Mesenchymal stem cell (in vitro differentiated cells and primary cell): ENCODE measurements around the gene COL5A2.
A peak's percentile ranks its signal among the peaks of the same experiment; 100 is the strongest.

Experiments
- DNase-seq: peaks from one replicate; pipeline ENCODE4 v3.0.0-alpha.2; 2013
- H2AFZ ChIP-seq: one replicate; pipeline ENCODE4 v1.6.1; 2013; ENCODE audit warnings: low read depth, mild to moderate bottlenecking, control low read depth, inconsistent platforms, low read length, moderate library complexity
- H2AK5ac ChIP-seq: 2 replicates; pipeline ENCODE4 v1.6.1; 2013; ENCODE audit warnings: low read length, moderate library complexity, mild to moderate bottlenecking, inconsistent platforms; ENCODE audit not compliant: severe bottlenecking
- H2BK120ac ChIP-seq: one replicate; pipeline ENCODE4 v1.6.1; 2013; ENCODE audit warnings: low read depth, mild to moderate bottlenecking, inconsistent platforms, low read length, moderate library complexity
- H2BK12ac ChIP-seq, 2 experiments: one replicate each; pipeline ENCODE4 v1.6.1; 2013; ENCODE audit warnings: inconsistent platforms in 2 of 2, low read length in 2 of 2, mild to moderate bottlenecking in 2 of 2, moderate library complexity in 2 of 2, control low read depth in 1 of 2
- H2BK15ac ChIP-seq: one replicate; pipeline ENCODE4 v1.6.1; 2013; ENCODE audit warnings: mild to moderate bottlenecking, low read depth, inconsistent platforms; ENCODE audit not compliant: poor library complexity, severe bottlenecking
- H2BK5ac ChIP-seq: 2 replicates; pipeline ENCODE4 v1.6.1; 2013; ENCODE audit warnings: low read depth, mild to moderate bottlenecking, low read length, control low read depth, inconsistent platforms; ENCODE audit not compliant: poor library complexity, severe bottlenecking
- H3K14ac ChIP-seq, 2 experiments: one replicate each; pipeline ENCODE4 v1.6.1; 2013; ENCODE audit warnings: inconsistent platforms in 2 of 2, low read length in 2 of 2, control low read depth in 1 of 2, mild to moderate bottlenecking in 1 of 2, moderate library complexity in 1 of 2
- H3K18ac ChIP-seq, 2 experiments: one replicate each; pipeline ENCODE4 v1.6.1; 2013; ENCODE audit warnings: inconsistent platforms in 2 of 2, low read length in 2 of 2, control low read depth in 1 of 2, low read depth in 1 of 2, mild to moderate bottlenecking in 1 of 2
- H3K23ac ChIP-seq, 2 experiments: one replicate each; pipeline ENCODE4 v1.6.1; 2013; ENCODE audit warnings: inconsistent platforms in 2 of 2, low read length in 2 of 2, mild to moderate bottlenecking in 2 of 2, moderate library complexity in 2 of 2, control low read depth in 1 of 2
- H3K27ac ChIP-seq: 2 replicates; pipeline ENCODE4 v1.5.1; 2013; ENCODE audit warnings: mild to moderate bottlenecking, moderate library complexity, low read length, control low read depth, inconsistent platforms; ENCODE audit not compliant: poor library complexity, severe bottlenecking
- H3K27me3 ChIP-seq, 2 experiments: 2 replicates each; pipeline versions ENCODE4 v1.6.1 to v1.7.0; 2013; ENCODE audit warnings: low read length in 2 of 2, mild to moderate bottlenecking in 2 of 2, moderate library complexity in 2 of 2, control low read depth in 1 of 2, inconsistent platforms in 1 of 2; ENCODE audit not compliant: control insufficient read depth in 1 of 2, insufficient read depth in 1 of 2
- H3K36me3 ChIP-seq, 2 experiments: 2 replicates each; pipeline versions ENCODE4 v1.6.1 to v1.7.0; 2013; ENCODE audit warnings: low read length in 2 of 2, control low read depth in 1 of 2, inconsistent platforms in 1 of 2, low read depth in 1 of 2, mild to moderate bottlenecking in 1 of 2; ENCODE audit not compliant: insufficient read depth in 2 of 2, control insufficient read depth in 1 of 2
- H3K4ac ChIP-seq, 2 experiments: one replicate each; pipeline ENCODE4 v1.6.1; 2013; ENCODE audit warnings: inconsistent platforms in 2 of 2, low read length in 2 of 2, mild to moderate bottlenecking in 2 of 2, moderate library complexity in 2 of 2, control low read depth in 1 of 2, low read depth in 1 of 2
- H3K4me1 ChIP-seq: 2 replicates; pipeline ENCODE4 v1.6.1; 2013; ENCODE audit warnings: low read depth, low read length, control low read depth; ENCODE audit not compliant: control insufficient read depth, insufficient read depth
- H3K4me2 ChIP-seq: 2 replicates; pipeline ENCODE4 v1.6.1; 2013; ENCODE audit warnings: low read length, mild to moderate bottlenecking, inconsistent platforms; ENCODE audit not compliant: poor library complexity, severe bottlenecking
- H3K4me3 ChIP-seq, 2 experiments: 2 replicates each; pipeline versions ENCODE4 v1.5.1 to v1.7.0; 2013; ENCODE audit warnings: low read length in 2 of 2, mild to moderate bottlenecking in 2 of 2, control low read depth in 1 of 2, low read depth in 1 of 2; ENCODE audit not compliant: insufficient read depth in 1 of 2
- H3K79me1 ChIP-seq: replicated peaks from 2 replicates; pipeline ENCODE4 v1.6.1; 2013; ENCODE audit warnings: mild to moderate bottlenecking, control low read depth, low read length, inconsistent platforms; ENCODE audit not compliant: poor library complexity, severe bottlenecking
- H3K9ac ChIP-seq: 2 replicates; pipeline ENCODE4 v1.7.0; 2013; ENCODE audit warnings: mild to moderate bottlenecking, low read length, moderate library complexity
- H3K9me3 ChIP-seq: 2 replicates; pipeline ENCODE4 v1.7.0; 2013; ENCODE audit warnings: mild to moderate bottlenecking, low read length; ENCODE audit not compliant: control insufficient read depth
- H4K8ac ChIP-seq: one replicate; pipeline ENCODE4 v1.6.1; 2013; ENCODE audit warnings: inconsistent platforms, mild to moderate bottlenecking, low read length, moderate library complexity
- H4K91ac ChIP-seq: one replicate; pipeline ENCODE4 v1.6.1; 2013; ENCODE audit warnings: mild to moderate bottlenecking, low read length, inconsistent platforms
- WGBS: methylation state at CpG from one replicate; pipeline ENCODE4 v1.1.7; 2013; ENCODE audit warnings: mixed read lengths; 5-methylcytosine and 5-hydroxymethylcytosine counted together

The COL5A2 gene

DNA sequence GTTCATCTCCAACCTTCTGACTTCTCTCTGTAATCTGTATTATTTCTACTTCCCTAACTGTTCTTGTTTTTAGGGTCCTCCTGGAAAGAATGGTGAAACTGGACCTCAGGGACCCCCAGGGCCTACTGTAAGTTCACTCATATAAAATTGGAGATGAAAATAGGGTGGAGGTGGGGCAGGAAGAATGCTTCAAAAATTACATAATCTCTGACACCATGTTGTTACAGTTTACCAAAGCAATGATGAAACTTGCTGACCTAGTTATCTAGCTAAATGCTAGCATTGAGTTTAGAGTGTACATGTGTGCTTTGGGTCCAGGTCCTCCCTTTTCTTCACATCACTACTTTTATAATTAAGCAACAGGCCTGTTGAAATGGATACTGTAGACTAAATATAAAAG, 182.3 kb downstream of the COL5A2 start:
- H3K4me2 ChIP-seq, result no peak overlapping the region
- no peak overlapping the region for H2BK120ac ChIP-seq
- H2AFZ ChIP-seq, result no peak overlapping the region
- no peak overlapping the region for H4K91ac ChIP-seq
- no peak for DNase-seq
- peaks cover 6% of the 10 kb centered on the region for H3K79me1 ChIP-seq
- H3K4me1 ChIP-seq, result no peaks in the 10 kb centered on the region
- H3K4me3 ChIP-seq, result no peak overlapping the region
- H3K23ac ChIP-seq, result no peak overlapping the region
- no peak overlapping the region for H2BK5ac ChIP-seq
- no peak overlapping the region for H2BK15ac ChIP-seq
- peaks cover 34 to 99% of the 10 kb centered on the region in 2 experiments for H3K36me3 ChIP-seq
- H2BK12ac ChIP-seq, result no peak overlapping the region
- H3K18ac ChIP-seq, result no peak overlapping the region
- H3K27ac ChIP-seq, result no peak overlapping the region
- no peaks in the 10 kb centered on the region for H3K27me3 ChIP-seq
- H2AK5ac ChIP-seq, result no peak overlapping the region
- H4K8ac ChIP-seq, result no peak overlapping the region
- H3K9ac ChIP-seq, result peak overlapping the region; percentile 59
- H3K9me3 ChIP-seq, result no peaks in the 10 kb centered on the region
- no peak overlapping the region for H3K4ac ChIP-seq
- H3K14ac ChIP-seq, result no peak overlapping the region

DNA sequence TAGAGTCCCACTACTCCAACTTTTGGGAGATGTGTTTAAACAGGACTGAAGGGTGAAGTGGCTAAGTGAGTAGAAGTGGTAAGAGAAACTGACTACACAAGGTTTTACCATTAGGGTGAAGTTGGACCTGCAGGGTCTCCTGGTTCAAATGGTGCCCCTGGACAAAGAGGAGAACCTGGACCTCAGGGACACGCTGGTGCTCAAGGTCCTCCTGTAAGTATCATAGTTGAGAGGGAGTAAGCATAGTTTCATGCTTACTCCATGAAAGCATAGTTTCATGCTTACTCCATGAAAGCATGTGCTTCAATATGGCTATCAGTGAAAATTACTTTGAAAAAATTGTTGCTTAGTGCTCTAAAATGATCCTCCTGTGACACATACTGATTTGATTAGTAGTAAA, 186.3 kb downstream of the COL5A2 start:
- H3K27ac ChIP-seq, result no peak overlapping the region
- WGBS, result 100% methylated on average over 1 of the region's 1 CpG
- H3K4me1 ChIP-seq, result no peaks in the 10 kb centered on the region
- H4K91ac ChIP-seq, result no peak overlapping the region
- peak overlapping the region; percentile 59 for H3K9ac ChIP-seq
- no peak overlapping the region for H2BK5ac ChIP-seq
- H3K18ac ChIP-seq, result peak overlapping the region in 1 of 2 experiments; percentile 61
- H3K36me3 ChIP-seq, result peaks cover 27 to 99% of the 10 kb centered on the region in 2 experiments
- H3K4ac ChIP-seq, result no peak overlapping the region
- H4K8ac ChIP-seq, result no peak overlapping the region
- H3K4me2 ChIP-seq, result no peak overlapping the region
- peak overlapping the region in 1 of 2 experiments; percentile 44 for H3K14ac ChIP-seq
- DNase-seq, result no peak
- H2BK12ac ChIP-seq, result no peak overlapping the region
- H2AK5ac ChIP-seq, result no peak overlapping the region
- H3K23ac ChIP-seq, result no peak overlapping the region
- peaks cover 6% of the 10 kb centered on the region for H3K79me1 ChIP-seq
- H3K9me3 ChIP-seq, result no peaks in the 10 kb centered on the region
- H2AFZ ChIP-seq, result no peak overlapping the region
- no peak overlapping the region for H3K4me3 ChIP-seq
- H3K27me3 ChIP-seq, result no peaks in the 10 kb centered on the region
- no peak overlapping the region for H2BK120ac ChIP-seq
- H2BK15ac ChIP-seq, result no peak overlapping the region

DNA sequence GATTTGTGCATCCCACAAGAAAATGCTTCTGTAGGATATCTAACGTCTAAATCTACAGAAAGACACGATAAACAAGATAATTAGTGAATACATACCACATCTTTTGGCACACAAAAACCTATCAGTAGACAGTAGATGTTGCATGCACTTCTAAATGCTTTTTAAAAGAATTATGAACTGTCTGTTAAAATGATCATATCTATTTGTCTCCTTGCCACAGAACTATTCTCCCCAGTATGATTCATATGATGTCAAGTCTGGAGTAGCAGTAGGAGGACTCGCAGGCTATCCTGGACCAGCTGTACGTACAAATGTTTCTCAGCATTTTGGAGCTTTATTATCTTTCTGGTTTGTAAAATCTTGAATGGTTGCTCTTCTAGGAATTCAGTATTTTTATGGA, 192.7 kb downstream of the COL5A2 start:
- no peak overlapping the region for H3K4me2 ChIP-seq
- WGBS, result 88% methylated on average over 2 of the region's 4 CpGs
- peak overlapping the region; percentile 99 for H3K9ac ChIP-seq
- no peak overlapping the region for H3K4me3 ChIP-seq
- no peak overlapping the region for H3K4ac ChIP-seq
- H3K36me3 ChIP-seq, result peaks cover 3 to 89% of the 10 kb centered on the region in 2 experiments
- H3K23ac ChIP-seq, result no peak overlapping the region
- no peak overlapping the region for H3K14ac ChIP-seq
- H3K79me1 ChIP-seq, result peaks cover 1% of the 10 kb centered on the region
- no peak for DNase-seq
- H2AFZ ChIP-seq, result no peak overlapping the region
- no peak overlapping the region for H2BK12ac ChIP-seq
- no peak overlapping the region for H4K91ac ChIP-seq
- H2BK15ac ChIP-seq, result no peak overlapping the region
- H2BK120ac ChIP-seq, result no peak overlapping the region
- no peaks in the 10 kb centered on the region for H3K9me3 ChIP-seq
- H3K4me1 ChIP-seq, result no peaks in the 10 kb centered on the region
- no peaks in the 10 kb centered on the region for H3K27me3 ChIP-seq
- H4K8ac ChIP-seq, result no peak overlapping the region
- no peak overlapping the region for H2BK5ac ChIP-seq
- H2AK5ac ChIP-seq, result no peak overlapping the region
- no peak overlapping the region for H3K27ac ChIP-seq
- H3K18ac ChIP-seq, result no peak overlapping the region

DNA sequence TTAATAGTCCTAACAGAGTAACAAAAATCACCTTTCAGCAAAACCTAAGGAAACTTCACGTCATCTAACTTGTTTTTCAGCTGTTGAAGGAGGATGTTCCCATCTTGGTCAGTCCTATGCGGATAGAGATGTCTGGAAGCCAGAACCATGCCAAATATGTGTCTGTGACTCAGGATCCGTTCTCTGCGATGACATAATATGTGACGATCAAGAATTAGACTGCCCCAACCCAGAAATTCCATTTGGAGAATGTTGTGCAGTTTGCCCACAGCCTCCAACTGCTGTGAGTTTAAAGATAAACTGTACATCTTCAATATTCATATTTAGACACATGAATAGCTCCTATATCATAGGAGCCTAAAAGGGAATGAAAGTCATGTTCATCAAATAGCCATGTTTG, 194.9 kb downstream of the COL5A2 start:
- Histone ChIP-seq H2BK120ac (no peak overlapping the region), H3K4me3 (peak overlapping the region in 1 of 2 experiments; percentile 32), H3K14ac (no peak overlapping the region), H3K27me3 (no peaks in the 10 kb centered on the region), H3K23ac (no peak overlapping the region), H2AFZ (no peak overlapping the region), H4K91ac (no peak overlapping the region), H3K4me1 (no peaks in the 10 kb centered on the region), H3K79me1 (peaks cover 1% of the 10 kb centered on the region), H4K8ac (no peak overlapping the region), H2BK5ac (no peak overlapping the region), H3K4ac (no peak overlapping the region), H2AK5ac (no peak overlapping the region), H2BK12ac (no peak overlapping the region), H3K27ac (no peak overlapping the region), H2BK15ac (no peak overlapping the region), H3K9me3 (no peaks in the 10 kb centered on the region), H3K36me3 (peaks cover 0 to 67% of the 10 kb centered on the region in 2 experiments), H3K18ac (peak overlapping the region in 1 of 2 experiments; percentile 16), H3K9ac (peak overlapping the region; percentile 99), H3K4me2 (no peak overlapping the region)
- WGBS, result 41% methylated on average over 5 of the region's 5 CpGs
- DNase-seq, result peak; percentile 87
